Measurements from ENCODE around the gene ZNF507.
"Not testable (repeated sequence)": the region's sequence is repeated elsewhere in the genome, so short reads cannot be mapped to it uniquely, and the experiment has no call there.

The ZNF507 gene

GRCh38 chr19:32372726-32373517, 27.5 kb downstream of the ZNF507 start:
- DNase-seq = no peak

- DNase-seq = no peak
These were observed 28.3 kb downstream of the ZNF507 start for GRCh38 chr19:32373585-32374295.

DNA sequence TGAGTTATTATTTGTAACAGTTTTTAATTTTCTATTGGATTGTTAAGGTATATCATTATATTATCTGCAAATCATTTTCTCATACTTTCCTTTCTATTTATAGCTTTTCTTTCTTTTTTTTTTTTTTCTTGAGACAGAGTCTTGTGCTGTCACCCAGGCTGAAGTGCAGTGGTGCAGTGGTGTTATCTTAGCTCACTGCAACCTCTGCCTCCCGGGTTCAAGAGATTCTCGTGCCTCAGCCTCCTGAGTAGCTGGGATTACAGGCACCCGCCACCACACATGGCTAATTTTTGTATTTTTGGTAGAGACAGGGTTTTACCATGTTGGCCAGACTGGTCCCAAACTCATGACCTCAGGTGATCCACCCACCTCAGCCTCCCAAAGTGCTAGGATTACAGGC, 29.0 kb downstream of the ZNF507 start:
- not testable (repeated sequence) for DNase-seq

- DNase-seq = not testable (repeated sequence)
These were observed 31.7 kb downstream of the ZNF507 start for GRCh38 chr19:32377088-32377487.

DNA sequence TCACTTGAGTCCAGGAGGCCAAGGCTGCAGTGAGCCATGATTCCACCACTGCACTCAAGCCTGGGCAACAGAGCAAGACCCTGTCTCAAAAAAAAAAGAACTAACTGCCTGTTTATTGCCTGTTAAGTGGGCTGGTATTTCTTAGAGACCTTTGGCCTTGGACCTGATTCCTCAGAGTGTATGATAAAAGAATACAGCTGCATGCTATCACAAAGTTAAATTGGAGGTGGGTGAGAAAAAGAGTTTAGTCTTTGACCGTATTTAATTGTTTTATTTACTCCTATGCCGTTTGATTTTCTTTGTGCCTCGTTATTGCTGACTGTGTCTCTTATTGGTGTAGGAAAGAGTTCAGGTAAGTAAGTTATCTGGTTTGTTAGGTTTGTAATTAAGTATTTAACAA, 34.9 kb downstream of the ZNF507 start:
- no peak for DNase-seq

- no peak for DNase-seq
These were observed 42.4 kb downstream of the ZNF507 start for GRCh38 chr19:32387701-32388392.

DNA sequence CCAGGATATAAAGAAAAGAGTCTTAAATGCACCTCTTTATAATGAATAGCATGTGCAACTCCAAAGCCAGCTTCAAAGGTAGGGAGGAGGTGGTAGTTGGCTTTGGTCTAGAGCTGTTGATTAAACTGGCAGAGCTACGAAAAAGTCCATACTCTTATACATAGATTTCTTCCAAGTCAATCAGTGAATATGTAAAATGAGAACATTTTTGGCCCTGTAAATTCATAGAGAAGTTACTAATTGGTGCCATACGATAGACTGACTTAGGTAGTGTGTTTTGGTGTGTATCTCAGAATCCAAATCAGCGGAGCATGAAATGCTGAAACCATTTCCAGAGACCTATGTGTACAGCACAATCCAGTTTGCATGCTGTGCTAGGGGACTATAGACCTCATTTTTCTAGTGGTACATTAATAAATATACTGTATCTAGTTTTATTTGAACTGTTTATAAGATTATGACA, 43.0 kb downstream of the ZNF507 start:
- DNase-seq = no peak

GRCh38 chr19:32392901-32393300, 47.5 kb downstream of the ZNF507 start:
- DNase-seq = no peak

DNA sequence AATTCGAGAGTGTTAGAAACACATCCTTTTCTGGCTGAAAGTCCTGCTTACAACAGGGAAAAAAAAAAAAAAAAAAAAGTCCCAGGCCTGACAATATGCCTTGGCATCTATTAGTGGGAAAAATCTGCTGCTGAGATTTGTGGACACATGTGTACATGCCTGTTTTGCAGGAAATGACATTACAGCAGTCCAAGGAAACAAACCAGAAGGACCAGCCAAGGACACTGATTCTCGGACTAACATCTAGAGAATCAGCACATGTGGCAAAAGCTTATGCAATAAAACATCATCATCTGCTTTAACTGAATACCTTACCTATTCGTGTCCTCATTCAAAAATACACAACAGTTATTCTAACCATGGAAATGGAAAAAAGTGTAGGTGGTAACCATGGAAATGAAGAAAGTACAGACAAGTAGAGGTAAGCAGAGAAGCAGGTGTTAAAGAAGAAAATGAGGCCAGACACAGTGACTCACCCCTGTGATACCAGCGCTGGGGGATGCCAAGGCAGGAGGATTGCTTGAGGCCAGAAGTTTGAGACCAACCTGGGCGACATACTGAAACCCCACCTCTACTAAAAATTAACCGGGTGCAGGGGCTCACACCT, 50.7 kb downstream of the ZNF507 start:
- peak; percentile 17 for DNase-seq

GRCh38 chr19:32397671-32398101, 52.3 kb downstream of the ZNF507 start:
- no peak for DNase-seq

- no peak for DNase-seq
These were observed 56.6 kb downstream of the ZNF507 start for GRCh38 chr19:32401992-32402391.

GRCh38 chr19:32403291-32403995, 58.0 kb downstream of the ZNF507 start:
- DNase-seq = no peak

DNA sequence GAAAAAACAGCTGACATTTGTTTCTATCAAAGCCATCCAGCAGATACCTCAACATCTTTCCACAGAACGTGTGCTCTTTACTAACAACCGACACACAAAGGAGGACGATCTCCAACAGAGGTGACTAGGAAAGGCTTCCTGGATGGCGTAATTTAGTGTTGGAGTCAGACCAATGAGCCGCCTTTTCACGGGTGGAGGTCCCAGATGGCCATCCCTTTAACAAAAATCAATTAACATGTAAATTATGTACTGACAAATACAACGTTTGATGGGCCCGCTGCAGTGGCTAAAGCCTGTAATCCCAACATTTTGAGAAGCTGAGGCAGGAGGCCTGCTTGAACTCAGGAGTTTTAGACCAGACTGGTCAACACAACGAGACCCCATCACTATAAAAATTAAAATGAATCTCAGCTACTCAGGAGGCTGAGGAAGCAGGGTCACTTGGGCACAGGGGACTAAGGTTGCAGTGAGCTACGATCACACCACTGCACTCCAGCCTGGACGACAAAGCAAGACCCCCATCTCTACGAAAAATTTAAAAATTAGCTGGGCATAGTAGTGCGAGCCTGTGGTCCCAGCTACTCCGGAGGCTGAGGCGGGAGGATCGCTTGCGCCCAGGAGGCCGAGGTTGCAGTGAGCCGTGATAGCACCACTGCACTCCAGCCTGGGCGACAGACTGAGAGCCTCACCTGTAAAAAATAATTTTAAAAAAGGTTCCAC, 59.0 kb downstream of the ZNF507 start:
- DNase-seq = no peak

GRCh38 chr19:32404933-32405430, 59.6 kb downstream of the ZNF507 start:
- no peak for DNase-seq

DNA sequence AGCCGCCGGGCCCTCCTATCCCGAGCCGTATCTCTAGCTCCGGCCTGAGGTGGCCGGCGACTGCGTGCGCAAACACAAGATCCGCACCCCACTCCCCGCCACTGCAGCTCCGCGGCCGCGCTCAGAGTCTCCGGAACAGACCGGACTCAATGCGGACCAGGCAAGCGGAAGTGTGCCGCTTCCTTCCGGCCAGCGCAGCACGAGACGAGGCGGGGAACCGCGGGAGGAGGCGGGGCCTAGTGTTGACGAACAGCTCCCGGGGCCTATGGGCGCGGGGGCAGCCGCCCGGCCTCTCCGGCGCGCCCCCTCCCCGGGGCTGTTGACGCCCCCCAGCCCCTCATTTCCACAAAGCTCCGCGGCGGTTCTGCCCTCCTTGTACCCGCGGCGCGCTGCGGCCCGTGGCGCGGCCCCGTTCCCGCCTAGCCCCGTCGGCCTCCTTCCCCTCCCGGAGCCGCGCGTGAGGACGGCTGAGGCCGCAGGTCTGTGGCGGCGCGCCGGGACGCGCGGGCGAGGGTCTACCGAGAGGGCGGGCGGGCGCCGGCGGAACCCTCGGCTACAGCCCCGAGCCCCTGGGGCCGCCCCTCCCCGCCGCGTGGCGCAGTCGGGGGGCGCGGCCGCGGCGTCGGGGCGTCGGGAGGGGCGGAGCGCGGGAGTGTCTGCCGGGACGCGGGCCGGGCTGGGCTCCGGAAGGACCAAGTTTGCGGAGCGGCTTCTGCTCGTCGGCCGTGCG, 60.2 kb downstream of the ZNF507 start, which contains the start of gene DPY19L3:
Gene DPY19L3, plus strand, starts transcription at position 340 of the 730 bp plus-strand sequence. CDS start 2,484 bp downstream, outside the sequence.
- peak; percentile 95 for DNase-seq

GRCh38 chr19:32406161-32407003, 61.0 kb downstream of the ZNF507 start:
- DNase-seq = no peak

- no peak for DNase-seq
These were observed 61.9 kb downstream of the ZNF507 start for GRCh38 chr19:32407004-32407992.

- no peak for DNase-seq
These were observed 69.8 kb downstream of the ZNF507 start for GRCh38 chr19:32415246-32415645.
